ENCODE measurements around the gene SFXN4.
"Not testable (repeated sequence)": the region's sequence is repeated elsewhere in the genome, so short reads cannot be mapped to it uniquely, and the experiment has no call there.

Gene SFXN4

GRCh38 chr10:119161680-119162451 is 3.6 kb downstream of the SFXN4 start:
- Histone ChIP-seq H3K27me3 (ENCODE audit: control insufficient read depth, insufficient read depth, low read length) (peaks cover 2% of the 10 kb centered on the region), H3K4me3 (ENCODE audit: low read depth, low read length) (no peak overlapping the region), H3K36me3 (ENCODE audit: control insufficient read depth, insufficient read depth, low read length) (peaks cover 2% of the 10 kb centered on the region), H3K9me3 (ENCODE audit: control insufficient read depth, insufficient read depth, low read length) (no peaks in the 10 kb centered on the region), H3K9ac (ENCODE audit: low read depth, low read length) (no peak overlapping the region), H3K4me1 (ENCODE audit: control insufficient read depth, insufficient read depth, low read length) (peaks cover 5% of the 10 kb centered on the region)

DNA sequence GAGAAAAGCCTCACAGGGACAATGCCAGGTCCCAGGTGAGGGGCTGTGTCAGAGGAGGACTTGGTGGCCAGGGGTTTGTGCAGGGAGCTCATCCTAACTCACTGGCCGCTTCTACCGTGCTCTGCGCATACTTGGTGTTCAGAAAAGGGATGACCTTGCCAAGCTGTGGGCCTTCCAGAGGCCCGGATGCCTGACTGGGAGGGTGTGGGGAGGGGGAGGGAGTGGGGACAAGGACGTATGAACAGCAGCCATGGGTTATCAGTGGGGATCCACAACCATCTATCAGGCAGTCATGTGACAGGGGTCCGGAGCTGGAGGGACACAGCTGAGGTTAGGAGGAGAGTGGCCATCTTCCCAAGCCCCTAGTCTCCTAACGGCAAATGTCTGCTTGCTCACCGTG is 6.2 kb downstream of the SFXN4 start:
- Histone ChIP-seq H3K36me3 (ENCODE audit: control insufficient read depth, insufficient read depth, low read length) (peaks cover 2% of the 10 kb centered on the region), H3K9ac (ENCODE audit: low read depth, low read length) (no peak overlapping the region), H3K4me3 (ENCODE audit: low read depth, low read length) (no peak overlapping the region), H3K9me3 (ENCODE audit: control insufficient read depth, insufficient read depth, low read length) (no peaks in the 10 kb centered on the region), H3K4me1 (ENCODE audit: control insufficient read depth, insufficient read depth, low read length) (peaks cover 1% of the 10 kb centered on the region), H3K27me3 (ENCODE audit: control insufficient read depth, insufficient read depth, low read length) (peaks cover under 1% of the 10 kb centered on the region)

GRCh38 chr10:119153661-119154060 is 11.9 kb downstream of the SFXN4 start:
- H3K9ac ChIP-seq (ENCODE audit: low read depth, low read length) = no peak overlapping the region
- H3K27me3 ChIP-seq (ENCODE audit: control insufficient read depth, insufficient read depth, low read length) = no peaks in the 10 kb centered on the region
- no peak overlapping the region for H3K4me3 ChIP-seq (ENCODE audit: low read depth, low read length)
- H3K36me3 ChIP-seq (ENCODE audit: control insufficient read depth, insufficient read depth, low read length) = peaks cover 5% of the 10 kb centered on the region
- H3K4me1 ChIP-seq (ENCODE audit: control insufficient read depth, insufficient read depth, low read length) = no peaks in the 10 kb centered on the region
- no peaks in the 10 kb centered on the region for H3K9me3 ChIP-seq (ENCODE audit: control insufficient read depth, insufficient read depth, low read length)

DNA sequence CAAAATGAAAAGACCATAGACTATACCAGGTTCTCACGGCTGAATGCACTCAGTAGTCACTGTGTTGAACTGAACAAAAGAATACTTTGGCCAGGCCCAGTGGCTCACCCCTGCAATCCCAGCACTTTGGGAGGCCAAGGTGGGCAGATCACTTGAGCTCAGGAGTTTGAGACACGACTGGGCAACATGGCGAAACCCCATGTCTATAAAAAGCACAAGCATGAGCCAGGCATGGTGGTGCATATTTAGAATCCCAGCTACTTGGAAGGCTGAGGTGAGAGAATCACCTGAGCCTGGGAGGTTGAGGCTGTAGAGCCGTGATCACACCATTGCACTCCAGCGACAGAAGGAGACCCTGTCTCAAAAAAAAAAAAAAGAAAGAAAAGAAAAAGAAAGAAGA is 12.5 kb downstream of the SFXN4 start:
- H3K36me3 ChIP-seq (ENCODE audit: control insufficient read depth, insufficient read depth, low read length) = peaks cover 3% of the 10 kb centered on the region

GRCh38 chr10:119151601-119152000 is 13.9 kb downstream of the SFXN4 start:
- not testable (repeated sequence) for H3K4me1 ChIP-seq (ENCODE audit: control insufficient read depth, insufficient read depth, low read length); H3K27me3 ChIP-seq (ENCODE audit: control insufficient read depth, insufficient read depth, low read length); H3K9me3 ChIP-seq (ENCODE audit: control insufficient read depth, insufficient read depth, low read length); H3K9ac ChIP-seq (ENCODE audit: low read depth, low read length); H3K4me3 ChIP-seq (ENCODE audit: low read depth, low read length); H3K36me3 ChIP-seq (ENCODE audit: control insufficient read depth, insufficient read depth, low read length)

More for the DNA sequence above, 12.5 kb downstream of the SFXN4 start:
- Histone ChIP-seq H3K4me1 (ENCODE audit: control insufficient read depth, insufficient read depth, low read length) (no peaks in the 10 kb centered on the region), H3K9ac (ENCODE audit: low read depth, low read length) (no peak overlapping the region), H3K9me3 (ENCODE audit: control insufficient read depth, insufficient read depth, low read length) (no peaks in the 10 kb centered on the region), H3K27me3 (ENCODE audit: control insufficient read depth, insufficient read depth, low read length) (no peaks in the 10 kb centered on the region), H3K4me3 (ENCODE audit: low read depth, low read length) (no peak overlapping the region)

- Histone ChIP-seq H3K4me3 (ENCODE audit: low read depth, low read length) (no peak overlapping the region), H3K4me1 (ENCODE audit: control insufficient read depth, insufficient read depth, low read length) (no peaks in the 10 kb centered on the region), H3K27me3 (ENCODE audit: control insufficient read depth, insufficient read depth, low read length) (no peaks in the 10 kb centered on the region), H3K36me3 (ENCODE audit: control insufficient read depth, insufficient read depth, low read length) (peaks cover 13% of the 10 kb centered on the region), H3K9me3 (ENCODE audit: control insufficient read depth, insufficient read depth, low read length) (no peaks in the 10 kb centered on the region), H3K9ac (ENCODE audit: low read depth, low read length) (no peak overlapping the region)
Measured at GRCh38 chr10:119149729-119150128, 15.8 kb downstream of the SFXN4 start.

- no peak overlapping the region for H3K4me3 ChIP-seq (ENCODE audit: low read depth, low read length)
- H3K9ac ChIP-seq (ENCODE audit: low read depth, low read length) = no peak overlapping the region
- no peaks in the 10 kb centered on the region for H3K27me3 ChIP-seq (ENCODE audit: control insufficient read depth, insufficient read depth, low read length)
- H3K9me3 ChIP-seq (ENCODE audit: control insufficient read depth, insufficient read depth, low read length) = no peaks in the 10 kb centered on the region
- no peaks in the 10 kb centered on the region for H3K4me1 ChIP-seq (ENCODE audit: control insufficient read depth, insufficient read depth, low read length)
- peaks cover 13% of the 10 kb centered on the region for H3K36me3 ChIP-seq (ENCODE audit: control insufficient read depth, insufficient read depth, low read length)
Measured at GRCh38 chr10:119149157-119149556, 16.4 kb downstream of the SFXN4 start.

DNA sequence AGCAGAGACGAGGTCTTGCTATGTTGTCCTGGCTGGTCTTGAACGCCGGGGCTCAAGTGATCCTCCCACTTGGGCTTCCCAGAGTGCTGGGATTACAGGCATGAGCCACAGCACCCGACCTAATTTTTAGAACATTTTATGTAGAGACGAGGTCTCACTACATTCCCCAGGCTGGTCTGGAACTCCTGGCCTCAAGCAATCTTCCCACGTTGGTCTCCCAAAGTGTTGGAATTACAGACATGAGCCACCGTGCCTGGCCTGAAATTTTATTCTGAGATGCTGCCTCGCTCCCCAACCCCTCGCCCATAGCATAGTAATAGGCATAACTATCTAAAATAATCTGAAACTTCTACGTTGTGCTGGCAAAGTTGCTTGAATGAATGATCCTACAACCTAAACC is 21.9 kb downstream of the SFXN4 start:
- no peak overlapping the region for H3K9ac ChIP-seq (ENCODE audit: low read depth, low read length)
- H3K27me3 ChIP-seq (ENCODE audit: control insufficient read depth, insufficient read depth, low read length) = no peaks in the 10 kb centered on the region
- no peak overlapping the region for H3K4me3 ChIP-seq (ENCODE audit: low read depth, low read length)
- peaks cover 12% of the 10 kb centered on the region for H3K36me3 ChIP-seq (ENCODE audit: control insufficient read depth, insufficient read depth, low read length)
- no peaks in the 10 kb centered on the region for H3K4me1 ChIP-seq (ENCODE audit: control insufficient read depth, insufficient read depth, low read length)
- no peaks in the 10 kb centered on the region for H3K9me3 ChIP-seq (ENCODE audit: control insufficient read depth, insufficient read depth, low read length)

GRCh38 chr10:119140603-119141245 is 24.8 kb downstream of the SFXN4 start:
- H3K36me3 ChIP-seq (ENCODE audit: control insufficient read depth, insufficient read depth, low read length) = peaks cover 8% of the 10 kb centered on the region
- H3K4me1 ChIP-seq (ENCODE audit: control insufficient read depth, insufficient read depth, low read length) = no peaks in the 10 kb centered on the region
- no peak overlapping the region for H3K4me3 ChIP-seq (ENCODE audit: low read depth, low read length)
- H3K27me3 ChIP-seq (ENCODE audit: control insufficient read depth, insufficient read depth, low read length) = no peaks in the 10 kb centered on the region
- H3K9ac ChIP-seq (ENCODE audit: low read depth, low read length) = no peak overlapping the region
- H3K9me3 ChIP-seq (ENCODE audit: control insufficient read depth, insufficient read depth, low read length) = no peaks in the 10 kb centered on the region

GRCh38 chr10:119139464-119140067 is 25.9 kb downstream of the SFXN4 start:
- no peaks in the 10 kb centered on the region for H3K9me3 ChIP-seq (ENCODE audit: control insufficient read depth, insufficient read depth, low read length)
- no peak overlapping the region for H3K9ac ChIP-seq (ENCODE audit: low read depth, low read length)
- peaks cover 5% of the 10 kb centered on the region for H3K36me3 ChIP-seq (ENCODE audit: control insufficient read depth, insufficient read depth, low read length)
- H3K27me3 ChIP-seq (ENCODE audit: control insufficient read depth, insufficient read depth, low read length) = no peaks in the 10 kb centered on the region
- H3K4me3 ChIP-seq (ENCODE audit: low read depth, low read length) = no peak overlapping the region
- no peaks in the 10 kb centered on the region for H3K4me1 ChIP-seq (ENCODE audit: control insufficient read depth, insufficient read depth, low read length)

DNA sequence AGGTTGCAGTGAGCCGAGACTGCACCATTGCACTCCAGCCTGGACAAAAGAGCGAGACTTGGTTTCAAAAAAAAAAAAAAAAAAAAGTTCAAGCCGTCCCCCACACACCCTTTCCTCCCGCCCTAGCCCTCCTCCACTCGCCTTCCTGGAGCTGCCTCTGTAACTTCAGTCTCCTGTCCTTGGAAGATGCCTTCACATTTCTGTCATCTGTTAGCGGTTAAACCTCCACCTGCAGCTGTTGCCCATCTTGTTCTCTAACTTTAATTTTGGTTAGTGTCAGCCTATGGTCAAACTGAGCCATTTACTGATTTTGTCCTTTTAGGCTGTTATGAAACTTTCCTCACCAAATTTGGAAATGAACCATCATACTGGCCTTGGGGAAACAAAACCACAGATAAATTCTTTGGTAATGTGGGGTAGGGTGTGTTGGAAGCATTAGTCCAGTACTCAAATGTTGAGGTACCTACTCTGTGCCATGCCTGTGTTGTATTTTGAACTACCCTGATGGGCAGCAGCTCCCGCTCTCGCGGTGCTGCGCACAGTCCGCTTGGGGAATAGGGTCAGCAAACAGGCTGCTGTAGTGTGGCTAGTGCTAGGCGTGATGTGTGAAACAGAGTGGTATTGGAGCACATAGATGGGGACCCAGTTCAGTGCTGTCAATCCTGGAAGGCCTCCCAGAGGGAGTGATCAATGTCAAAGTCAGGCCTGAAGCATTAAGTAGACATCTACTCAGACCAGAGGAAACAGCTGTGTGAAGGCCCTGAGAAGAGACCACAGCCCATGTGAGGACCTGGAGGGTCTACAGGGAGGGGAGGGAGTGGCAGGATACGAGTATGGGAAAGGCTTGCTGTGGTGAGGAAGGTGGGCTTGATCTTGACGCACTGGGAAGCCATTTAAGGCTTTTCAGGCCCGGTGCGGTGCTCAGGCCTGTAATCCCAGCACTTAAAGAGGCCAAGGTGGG is 26.9 kb downstream of the SFXN4 start:
- H3K4me1 ChIP-seq (ENCODE audit: control insufficient read depth, insufficient read depth, low read length) = no peaks in the 10 kb centered on the region
- no peaks in the 10 kb centered on the region for H3K9me3 ChIP-seq (ENCODE audit: control insufficient read depth, insufficient read depth, low read length)
- no peaks in the 10 kb centered on the region for H3K27me3 ChIP-seq (ENCODE audit: control insufficient read depth, insufficient read depth, low read length)
- peaks cover 8% of the 10 kb centered on the region for H3K36me3 ChIP-seq (ENCODE audit: control insufficient read depth, insufficient read depth, low read length)
- no peak overlapping the region for H3K4me3 ChIP-seq (ENCODE audit: low read depth, low read length)
- H3K9ac ChIP-seq (ENCODE audit: low read depth, low read length) = no peak overlapping the region
